AG04450 (cell line): Measurements from ENCODE around the gene SCGB1C1. TPM values are rescaled to one million over a fixed set of nuclear protein-coding genes. Genes with fewer than 3 reads are reported as not detected.

Source experiments
- CTCF ChIA-PET: fragments of 300-600, 350-600 bp; formaldehyde crosslinking; extraction: SDS; loops from one replicate; lab custom pipeline; 2022; ENCODE audit warnings: antibody characterized with exemption, inconsistent platforms; lab: Charles Lee
- POLR2A ChIA-PET: fragments of 350-600 bp; formaldehyde crosslinking; extraction: SDS; loops from one replicate; lab custom pipeline; 2021; ENCODE audit warnings: antibody characterized with exemption, inconsistent platforms; lab: Yijun Ruan, JAX
- DNase-seq: peaks from one replicate; pipeline ENCODE4 v3.0.0-alpha.2; 2011; ENCODE audit warnings: low read depth, low spot score
- H3K27ac ChIP-seq: one replicate; pipeline ENCODE4 v1.5.1; 2012; ENCODE audit warnings: low read depth, low read length, control low read depth
- H3K27me3 ChIP-seq: one replicate; pipeline ENCODE4 v1.6.0; 2012; ENCODE audit warnings: low read length; ENCODE audit not compliant: control insufficient read depth, insufficient read depth
- H3K4me3 ChIP-seq: 2 replicates; pipeline ENCODE4 v1.5.1; 2011; ENCODE audit warnings: mild to moderate bottlenecking, low read depth, low read length, control low read depth
- H3K9me3 ChIP-seq: 2 replicates; pipeline ENCODE4 v1.5.1; 2012; ENCODE audit warnings: low read length; ENCODE audit not compliant: control insufficient read depth, insufficient read depth
- CTCF ChIP-seq: IDR thresholded peaks from 2 replicates; pipeline ENCODE4 v1.5.1; 2011; ENCODE audit warnings: low read depth, low read length, control low read depth, inconsistent platforms
- polyA plus RNA-seq: library from polyadenylated mRNA; depleted of rRNA; stranded (reverse); fragments of >200 nt; gene quantifications from 2 replicates; pipeline ENCODE4 v1.2.3, GENCODE V29; 2011

The SCGB1C1 gene
- polyA plus RNA-seq, 1 experiment, result not detected

DNA sequence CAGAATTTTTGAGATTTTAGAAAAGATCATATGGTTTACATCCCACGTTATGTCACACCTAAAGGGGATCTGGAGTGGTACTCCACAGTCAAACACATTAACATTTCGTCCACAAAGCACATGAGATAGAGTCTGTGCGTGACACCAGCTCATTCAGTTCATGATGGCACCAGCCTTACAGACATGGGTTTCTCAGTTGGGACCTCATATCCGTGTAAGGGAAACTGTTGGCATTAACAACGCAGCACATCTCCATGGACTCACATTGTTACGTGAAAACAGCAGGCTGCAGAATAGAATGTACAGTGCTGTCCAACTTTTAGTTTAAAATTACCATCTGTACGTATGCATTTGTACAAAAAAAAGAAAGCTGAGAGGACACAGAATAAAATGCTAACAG is 28.7 kb downstream of the SCGB1C1 start:
- POLR2A ChIA-PET, result no interaction called here
- CTCF ChIA-PET, result interaction anchor here (1.2 kb wide), 1 partner anchor 29 kb away, joined by 4 read pairs; no protein-coding TSS in a partner anchor

GRCh38 chr11:221998-222789 is 29.3 kb downstream of the SCGB1C1 start:
- Histone ChIP-seq H3K27ac (no peak overlapping the region), H3K9me3 (no peaks in the 10 kb centered on the region), H3K27me3 (no peaks in the 10 kb centered on the region), H3K4me3 (no peak overlapping the region)
- TF ChIP-seq CTCF, result no peak
- CTCF ChIA-PET, result interaction anchor here (1.2 kb wide), 1 partner anchor 28 kb away, joined by 4 read pairs; no protein-coding TSS in a partner anchor
- POLR2A ChIA-PET, result no interaction called here
- no peak for DNase-seq

More for the DNA sequence above, 28.7 kb downstream of the SCGB1C1 start:
- Histone ChIP-seq H3K4me3 (no peak overlapping the region), H3K27ac (no peak overlapping the region), H3K9me3 (no peaks in the 10 kb centered on the region), H3K27me3 (no peaks in the 10 kb centered on the region)
- no peak for DNase-seq
- no peak for TF ChIP-seq CTCF

DNA sequence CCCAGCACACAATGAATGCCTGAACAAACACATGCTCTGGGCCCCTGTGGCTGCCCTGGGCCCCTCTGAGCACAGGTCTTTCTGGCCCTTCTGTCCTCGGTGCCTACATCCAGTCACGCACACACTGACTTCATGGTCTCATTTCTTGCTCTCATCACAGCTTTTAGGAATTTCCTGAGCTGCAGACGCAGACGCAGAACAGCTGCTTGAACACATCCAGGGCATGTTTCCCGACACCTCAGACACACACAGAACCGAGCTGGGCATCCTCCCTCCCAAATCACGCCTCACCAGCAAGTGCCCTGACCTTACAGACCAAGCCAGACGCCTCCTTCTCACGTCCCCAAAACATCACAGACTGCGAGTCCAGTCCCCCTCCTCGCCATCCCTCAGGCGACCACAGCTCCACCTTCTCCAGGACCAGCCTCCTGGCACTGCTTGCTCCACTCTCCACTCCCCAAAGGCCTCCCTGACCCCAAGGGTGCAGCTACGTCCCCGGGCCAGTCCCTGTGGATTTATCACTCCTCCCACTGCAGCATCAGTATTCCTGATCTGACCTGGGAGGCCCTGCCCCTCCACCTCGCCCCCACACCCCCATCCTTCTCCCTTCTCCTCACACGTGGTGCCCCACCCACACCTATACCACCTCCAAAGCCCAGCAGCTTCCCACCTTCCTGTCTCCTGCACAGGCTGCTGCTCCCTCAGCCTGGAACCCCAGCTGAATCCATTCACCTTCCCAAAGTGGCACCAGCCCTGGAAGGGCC is 30.3 kb downstream of the SCGB1C1 start:
- Histone ChIP-seq H3K9me3 (no peaks in the 10 kb centered on the region), H3K27me3 (no peaks in the 10 kb centered on the region), H3K27ac (peak overlapping the region; percentile 0), H3K4me3 (no peak overlapping the region)
- DNase-seq, result no peak
- ChIA-PET POLR2A (interaction anchor here (0.5 kb wide), 1 partner anchor 16 kb away, joined by 3 read pairs; the partner anchor contains the start of genes BET1L and RIC8A), CTCF (no interaction called here)
- no peak for TF ChIP-seq CTCF

- no peak overlapping the region for H3K4me3 ChIP-seq
- TF ChIP-seq CTCF, result no peak
- ChIA-PET CTCF (no interaction called here), POLR2A (no interaction called here)
- no peaks in the 10 kb centered on the region for H3K9me3 ChIP-seq
- H3K27me3 ChIP-seq, result no peaks in the 10 kb centered on the region
- no peak for DNase-seq
- no peak overlapping the region for H3K27ac ChIP-seq
Observed at GRCh38 chr11:223884-224283, 31.0 kb downstream of the SCGB1C1 start.

DNA sequence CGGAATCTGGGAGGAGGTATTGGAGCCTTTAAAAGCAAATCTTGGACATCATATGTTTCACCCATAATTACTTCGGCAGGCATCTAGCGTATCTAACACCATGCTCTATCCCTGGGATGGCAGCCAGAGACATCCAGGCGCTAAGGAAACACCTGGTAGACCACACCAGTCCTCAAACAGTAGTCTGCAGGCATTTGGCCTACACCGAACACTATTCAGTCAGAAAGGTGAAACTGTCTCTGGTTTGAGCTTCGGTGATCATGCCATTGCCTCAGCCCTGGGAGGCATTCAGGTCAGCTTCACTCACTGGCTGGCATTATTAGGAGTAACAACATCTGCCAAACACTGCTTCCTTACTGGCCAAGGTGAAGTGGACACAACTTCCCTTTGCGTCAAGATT is 31.5 kb downstream of the SCGB1C1 start:
- POLR2A ChIA-PET, result no interaction called here
- no peak for DNase-seq
- no peak for TF ChIP-seq CTCF
- CTCF ChIA-PET, result no interaction called here
- H3K27me3 ChIP-seq, result no peaks in the 10 kb centered on the region
- no peak overlapping the region for H3K4me3 ChIP-seq
- H3K27ac ChIP-seq, result no peak overlapping the region
- H3K9me3 ChIP-seq, result no peaks in the 10 kb centered on the region
